Measurements from ENCODE around the gene ZFYVE28. TPM values are rescaled to one million over a fixed set of nuclear protein-coding genes. Genes with fewer than 3 reads are reported as not detected.

The ZFYVE28 gene
- total and polyA plus RNA-seq, 2 of the 8 experiments (the other 6 are each of a cell fraction or from before 2014, with no cell fraction given): 1.7 to 4.9 TPM

- no peak for TF ChIP-seq POLR2AphosphoS5 (IDR thresholded peaks at IDR 0.05; ENCODE audit: low read depth, low read length)
- no peak for TF ChIP-seq YY1 (IDR thresholded peaks at IDR 0.05; ENCODE audit: low read depth, low read length)
- TF ChIP-seq ZNF274 (IDR thresholded peaks at IDR 0.05; ENCODE audit: borderline replicate concordance, extremely low read depth, low read length): no peak
- no peak for TF ChIP-seq ATF2 (IDR thresholded peaks at IDR 0.05; ENCODE audit: low read length)
- TF ChIP-seq PHF8 (conservative IDR thresholded peaks at IDR 0.05; ENCODE audit: low read depth, low read length): no peak
- TF ChIP-seq SIX5 (IDR thresholded peaks at IDR 0.05; ENCODE audit: low read depth, low read length): no peak
Measured at GRCh38 chr4:2423066-2423465, 4.6 kb upstream of the ZFYVE28 start (continued).

Measured in H1 (cell line).